ENCODE data around the gene ZRANB3. TPM values are rescaled to one million over a fixed set of nuclear protein-coding genes. Genes with fewer than 3 reads are reported as not detected.

Gene ZRANB3
- polyA plus RNA-seq, 1 experiment: 3.3 TPM

GRCh38 chr2:135317375-135317774 lies 213.6 kb downstream of the ZRANB3 start:
- H3K36me3 ChIP-seq (ENCODE audit: control insufficient read depth, insufficient read depth, low read length): no peaks in the 10 kb centered on the region

GRCh38 chr2:135311962-135312361 lies 219.1 kb downstream of the ZRANB3 start:
- Histone ChIP-seq H3K36me3 (ENCODE audit: control insufficient read depth, insufficient read depth, low read length) (no peaks in the 10 kb centered on the region), H3K27me3 (ENCODE audit: control insufficient read depth, insufficient read depth, low read length) (no peaks in the 10 kb centered on the region), H3K4me3 (ENCODE audit: low read depth, low read length) (no peak overlapping the region)
- ChIA-PET POLR2A (no interaction called here), CTCF (no interaction called here)
- TF ChIP-seq CTCF (IDR thresholded peaks at IDR 0.05; ENCODE audit: insufficient read depth, low read depth, low read length): no peak
- no peak for DNase-seq (ENCODE audit: low read depth)

More at GRCh38 chr2:135317375-135317774, 213.6 kb downstream of the ZRANB3 start:
- Histone ChIP-seq H3K4me3 (ENCODE audit: low read depth, low read length) (no peak overlapping the region), H3K27me3 (ENCODE audit: control insufficient read depth, insufficient read depth, low read length) (no peaks in the 10 kb centered on the region)
- CTCF ChIA-PET: no interaction called here
- no peak for TF ChIP-seq CTCF (IDR thresholded peaks at IDR 0.05; ENCODE audit: insufficient read depth, low read depth, low read length)
- POLR2A ChIA-PET: no interaction called here
- DNase-seq (ENCODE audit: low read depth): no peak

GRCh38 chr2:135311268-135311667 lies 219.8 kb downstream of the ZRANB3 start:
- Histone ChIP-seq H3K4me3 (ENCODE audit: low read depth, low read length) (no peak overlapping the region), H3K27me3 (ENCODE audit: control insufficient read depth, insufficient read depth, low read length) (no peaks in the 10 kb centered on the region), H3K36me3 (ENCODE audit: control insufficient read depth, insufficient read depth, low read length) (no peaks in the 10 kb centered on the region)
- no peak for TF ChIP-seq CTCF (IDR thresholded peaks at IDR 0.05; ENCODE audit: insufficient read depth, low read depth, low read length)
- no peak for DNase-seq (ENCODE audit: low read depth)
- POLR2A ChIA-PET: no interaction called here
- CTCF ChIA-PET: interaction anchor here (0.6 kb wide), 1 partner anchor 14 kb away, joined by 3 read pairs; no protein-coding TSS in a partner anchor

- no peak overlapping the region for H3K4me3 ChIP-seq (ENCODE audit: low read depth, low read length)
- no peak for TF ChIP-seq CTCF (IDR thresholded peaks at IDR 0.05; ENCODE audit: insufficient read depth, low read depth, low read length)
- POLR2A ChIA-PET: no interaction called here
- CTCF ChIA-PET: interaction anchor here (0.6 kb wide), 1 partner anchor 574 kb away, joined by 3 read pairs; no protein-coding TSS in a partner anchor
- no peaks in the 10 kb centered on the region for H3K36me3 ChIP-seq (ENCODE audit: control insufficient read depth, insufficient read depth, low read length)
- no peaks in the 10 kb centered on the region for H3K27me3 ChIP-seq (ENCODE audit: control insufficient read depth, insufficient read depth, low read length)
- no peak for DNase-seq (ENCODE audit: low read depth)
Measured at GRCh38 chr2:135304694-135305093, 226.3 kb downstream of the ZRANB3 start.

GRCh38 chr2:135299658-135300244 lies 231.3 kb downstream of the ZRANB3 start:
- no peaks in the 10 kb centered on the region for H3K36me3 ChIP-seq (ENCODE audit: control insufficient read depth, insufficient read depth, low read length)
- ChIA-PET CTCF (interaction anchor here (0.7 kb wide), 1 partner anchor 1353 kb away, joined by 3 read pairs; no protein-coding TSS in a partner anchor), POLR2A (no interaction called here)
- no peak overlapping the region for H3K4me3 ChIP-seq (ENCODE audit: low read depth, low read length)
- DNase-seq (ENCODE audit: low read depth): no peak
- no peaks in the 10 kb centered on the region for H3K27me3 ChIP-seq (ENCODE audit: control insufficient read depth, insufficient read depth, low read length)
- no peak for TF ChIP-seq CTCF (IDR thresholded peaks at IDR 0.05; ENCODE audit: insufficient read depth, low read depth, low read length)

Measured in BJ (cell line).